ENCODE measurements around the gene ATG4D.

The ATG4D gene

DNA sequence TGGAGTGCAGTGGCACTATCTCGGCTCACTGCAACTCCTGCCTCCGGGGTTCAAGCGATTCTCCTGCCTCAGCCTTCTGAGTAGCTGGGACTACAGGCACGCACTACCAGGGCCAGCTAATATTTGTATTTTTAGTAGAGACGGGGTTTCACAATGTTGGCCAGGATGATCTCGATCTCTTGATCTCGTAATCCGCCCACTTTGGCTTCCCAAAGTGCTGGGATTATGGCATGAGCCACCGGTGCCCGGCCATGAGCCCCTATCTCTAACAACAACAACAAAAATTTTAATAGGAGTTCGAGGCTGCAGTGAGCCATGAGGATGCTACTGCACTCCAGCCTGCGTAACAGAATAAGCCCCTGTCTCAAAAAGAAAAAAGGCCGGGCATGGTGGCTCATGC, 38.4 kb downstream of the ATG4D start:
- no peak for DNase-seq

GRCh38 chr19:10583036-10583776, 39.5 kb downstream of the ATG4D start:
- DNase-seq, result no peak

DNA sequence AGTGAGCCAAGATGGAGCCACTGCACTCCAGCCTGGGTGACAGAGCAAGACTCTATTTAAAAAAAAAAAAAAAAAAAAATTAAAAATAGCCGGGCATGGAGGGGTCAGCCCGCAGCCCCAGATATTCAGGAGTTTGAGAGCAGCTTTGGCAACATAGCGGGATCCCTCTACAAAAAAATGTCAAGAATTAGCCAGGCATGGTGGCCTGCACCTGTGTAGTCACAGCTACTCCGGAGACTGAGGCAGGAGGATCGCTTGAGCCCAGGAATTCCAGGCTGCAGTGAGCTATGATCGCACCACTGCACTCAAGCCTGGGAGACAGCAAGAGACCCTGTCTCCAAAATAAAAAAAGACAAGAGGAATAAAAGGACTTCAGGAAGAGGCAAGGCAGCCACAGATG, 42.7 kb downstream of the ATG4D start:
- DNase-seq, result no peak

GRCh38 chr19:10587022-10587838, 43.5 kb downstream of the ATG4D start, which contains the start of gene AP1M2:
AP1M2 (minus strand) TSS chr19:10587312; CDS start chr19:10587231, 81 bp downstream.
- no peak for DNase-seq

DNA sequence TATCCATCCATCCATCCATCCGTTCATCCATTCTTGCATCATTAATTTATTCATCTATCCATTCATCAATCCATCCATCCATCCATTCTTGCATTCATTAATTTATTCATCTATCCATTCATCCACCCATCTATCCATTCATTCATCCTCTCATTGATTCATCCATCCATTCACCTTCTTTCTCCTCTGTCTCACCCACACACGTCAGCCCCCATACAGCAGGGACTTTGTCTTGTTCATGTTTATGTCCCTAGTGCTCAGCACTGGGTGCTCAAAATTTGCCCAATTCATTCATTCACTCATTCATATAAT, 44.1 kb downstream of the ATG4D start:
- no peak for DNase-seq

- DNase-seq, result no peak
Observed at GRCh38 chr19:10593148-10593547, 49.4 kb downstream of the ATG4D start.

DNA sequence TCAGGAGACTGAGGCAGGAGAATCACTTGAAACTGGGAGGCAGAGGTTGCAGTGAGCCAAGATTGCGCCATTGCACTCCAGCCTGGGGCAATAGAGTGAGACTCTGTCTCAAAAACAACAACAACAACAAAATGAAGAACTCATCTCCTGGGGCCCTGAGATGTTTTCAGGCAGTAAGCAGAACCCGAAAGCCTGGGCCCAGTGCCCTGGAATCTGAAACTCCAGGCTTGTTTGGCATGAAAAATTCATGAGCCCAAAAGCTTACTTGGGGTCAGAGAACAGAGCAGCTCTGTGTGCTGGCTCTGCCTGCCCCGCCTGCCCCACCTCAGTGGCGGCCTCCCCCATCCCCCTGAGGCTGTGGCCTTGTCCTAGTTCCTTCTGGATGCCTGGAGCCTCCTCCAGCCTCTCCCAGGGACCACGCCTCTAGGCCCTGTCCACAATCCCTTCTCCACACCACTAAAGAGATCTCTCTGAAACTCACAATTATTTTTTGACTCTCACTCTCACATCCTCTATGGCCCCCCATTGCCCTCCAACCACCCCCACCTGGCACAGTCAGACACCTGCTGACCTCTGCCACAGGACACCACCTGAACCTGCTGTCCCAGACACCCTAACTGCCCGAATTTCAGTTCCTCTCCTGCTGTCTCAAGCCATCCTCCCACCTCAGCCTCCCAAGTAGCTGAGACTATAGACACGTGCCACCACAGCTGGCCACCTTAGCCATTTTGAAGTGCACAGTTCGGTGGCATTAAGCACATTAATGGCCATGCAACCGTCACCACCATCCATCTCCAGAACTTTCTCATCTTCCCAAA, 50.3 kb downstream of the ATG4D start:
- peak in 1 of 2 donors; percentile 38 for DNase-seq

DNA sequence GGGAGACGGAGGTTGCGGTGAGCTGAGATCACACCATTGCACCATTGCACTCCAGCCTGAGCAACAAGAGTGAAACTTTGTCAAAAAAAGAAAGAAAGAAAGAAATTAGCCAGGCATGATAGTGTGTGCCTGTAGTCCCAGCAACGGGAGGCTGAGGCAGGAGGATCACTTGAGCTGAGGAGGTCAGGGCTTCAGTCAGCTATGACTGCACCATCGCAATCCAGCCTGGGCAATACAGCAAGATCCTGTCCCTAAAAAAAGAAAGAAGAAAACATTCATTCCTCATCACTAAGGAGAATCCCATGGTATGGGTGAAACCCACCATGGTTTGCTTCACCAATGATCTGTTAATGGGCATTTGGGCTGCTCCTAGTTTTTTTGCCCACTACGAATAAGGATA, 56.4 kb downstream of the ATG4D start:
- no peak for DNase-seq

GRCh38 chr19:10601999-10602329, 58.3 kb downstream of the ATG4D start:
- DNase-seq, result no peak

GRCh38 chr19:10602330-10603083, 58.8 kb downstream of the ATG4D start:
- peak; percentile 87 to 89 for DNase-seq

All from CD4-positive, alpha-beta T cell treated with Interleukin-4 for 1 hour (primary cell).